ENCODE measurements around the gene FAM83C. TPM values are rescaled to one million over a fixed set of nuclear protein-coding genes. Genes with fewer than 3 reads are reported as not detected.
A peak's percentile ranks its signal among the peaks of the same experiment; 100 is the strongest.

Gene FAM83C
- total RNA-seq, 2 donors from 2014 or later, result 0.20 TPM; not detected in 1

GRCh38 chr20:35302421-35303335 is 10.5 kb upstream of the FAM83C start:
- DNase-seq (no peak), ATAC-seq (no peak)
- intact Hi-C loops (cut with DNase I, micrococcal nuclease), result loop anchor here (5.0 to 10.0 kb wide), 2 partner anchors 132 to 145 kb away; partner anchors contain the start of gene GDF5 (in 1 of the 2)

DNA sequence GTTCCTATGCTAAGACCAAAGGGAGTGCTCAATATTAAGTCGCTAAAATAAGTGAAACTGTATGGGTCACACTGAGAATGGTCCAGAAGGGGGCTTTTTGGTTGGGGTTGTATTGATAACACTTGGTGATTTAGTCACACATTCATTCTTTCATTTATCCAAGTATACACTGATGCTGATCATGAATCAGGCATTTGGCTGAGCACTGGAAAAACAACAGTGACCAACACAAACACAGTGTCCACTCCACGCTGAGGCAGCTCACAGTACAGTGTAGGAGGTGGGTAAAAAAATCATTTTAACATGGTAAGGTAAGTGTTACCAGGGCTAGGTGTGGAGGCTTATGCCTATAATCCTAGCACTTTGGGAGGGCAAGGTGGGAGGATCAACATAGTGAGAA is 9.2 kb upstream of the FAM83C start:
- ATAC-seq (no peak), DNase-seq (no peak)
- intact Hi-C loops (cut with DNase I, micrococcal nuclease), result loop anchor here (5.0 to 10.0 kb wide), 2 partner anchors 133 to 146 kb away; partner anchors contain the start of gene GDF5 (in 1 of the 2)

DNA sequence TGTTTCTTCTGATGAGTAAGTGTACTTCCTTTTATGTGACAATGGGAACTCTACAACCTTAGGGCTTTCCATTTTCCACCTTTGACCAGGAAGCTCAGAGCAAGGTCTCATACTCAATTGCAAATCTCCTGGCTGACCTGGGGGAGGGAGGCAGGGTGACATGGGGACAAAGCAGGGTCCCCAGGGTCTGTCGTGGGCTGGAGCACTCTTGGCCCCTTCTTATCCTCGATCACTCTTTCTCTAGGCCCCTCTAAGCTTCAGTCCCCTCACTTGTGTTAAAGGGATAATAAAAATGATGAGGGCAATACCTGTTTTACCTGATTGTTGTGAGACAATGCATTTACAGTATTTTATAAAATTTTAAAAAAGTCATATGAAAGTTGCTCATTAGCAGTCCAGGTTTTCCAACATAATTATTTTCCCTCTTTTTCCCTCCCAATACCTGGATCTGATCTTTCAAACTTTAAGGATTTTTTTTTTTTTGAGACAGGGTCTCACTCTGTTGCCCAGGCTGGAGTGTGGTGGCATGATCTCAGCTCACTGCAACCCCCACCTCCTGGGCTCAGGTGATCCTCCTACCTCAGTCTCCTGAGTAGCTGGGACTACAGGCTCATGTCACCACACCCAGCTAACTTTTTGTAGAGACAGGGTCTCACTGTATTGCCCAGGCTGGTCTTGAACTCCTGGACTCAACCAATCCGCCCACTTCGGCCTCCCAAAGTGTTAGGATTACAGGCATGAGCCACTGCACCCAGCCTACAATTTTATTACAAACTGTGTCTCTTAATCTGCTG is 8.4 kb upstream of the FAM83C start:
- peak; percentile 28 for ATAC-seq
- DNase-seq, result no peak
- intact Hi-C loops (cut with DNase I, micrococcal nuclease), result loop anchor here (5.0 to 10.0 kb wide), 2 partner anchors 134 to 147 kb away; partner anchors contain the start of gene GDF5 (in 1 of the 2)

DNA sequence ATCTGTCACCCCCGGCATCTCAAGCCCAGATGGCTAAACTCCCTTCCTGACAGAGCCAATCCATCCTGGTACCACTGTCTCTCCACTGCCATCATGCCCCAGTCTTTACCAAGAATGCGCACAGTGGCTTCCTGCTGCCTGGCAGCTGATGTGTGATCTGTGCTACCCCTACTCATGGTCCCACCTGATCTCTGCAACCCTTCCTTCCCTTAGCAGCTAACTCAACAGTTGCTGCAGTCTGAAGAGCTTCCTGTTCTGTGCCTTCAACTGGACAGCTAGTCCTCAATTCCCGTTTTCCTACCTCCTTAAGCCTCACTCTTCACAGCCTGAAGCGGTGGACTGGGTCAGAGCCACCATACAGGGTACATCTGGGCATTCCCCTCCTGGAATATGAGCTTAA is 7.6 kb upstream of the FAM83C start:
- ATAC-seq (no peak), DNase-seq (no peak)
- intact Hi-C loops (cut with DNase I, micrococcal nuclease), result loop anchor here (5.0 to 10.0 kb wide), 2 partner anchors 135 to 148 kb away; partner anchors contain the start of gene GDF5 (in 1 of the 2)

DNA sequence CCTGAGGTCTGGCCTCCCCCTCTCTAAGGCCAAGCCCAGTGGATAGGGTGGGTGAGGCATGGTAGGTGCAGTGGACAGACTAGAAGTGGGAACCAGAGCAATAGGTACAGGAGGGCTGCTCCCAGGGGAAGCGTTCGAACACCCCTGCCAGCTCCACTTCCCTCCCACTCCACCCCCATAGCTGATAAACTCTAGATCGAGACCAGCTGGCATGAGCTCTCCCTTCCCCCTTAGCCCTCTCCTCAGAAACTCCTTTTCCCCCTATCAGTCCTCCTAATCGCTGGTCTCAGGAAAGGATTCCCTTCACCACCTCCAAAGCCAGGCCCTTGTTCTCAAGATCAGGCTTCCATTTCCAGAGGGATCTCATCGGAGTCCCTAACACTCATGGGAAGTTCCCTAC is 6.0 kb upstream of the FAM83C start:
- DNase-seq (no peak), ATAC-seq (no peak)
- intact Hi-C loops (cut with DNase I, micrococcal nuclease), result no loop called here

DNA sequence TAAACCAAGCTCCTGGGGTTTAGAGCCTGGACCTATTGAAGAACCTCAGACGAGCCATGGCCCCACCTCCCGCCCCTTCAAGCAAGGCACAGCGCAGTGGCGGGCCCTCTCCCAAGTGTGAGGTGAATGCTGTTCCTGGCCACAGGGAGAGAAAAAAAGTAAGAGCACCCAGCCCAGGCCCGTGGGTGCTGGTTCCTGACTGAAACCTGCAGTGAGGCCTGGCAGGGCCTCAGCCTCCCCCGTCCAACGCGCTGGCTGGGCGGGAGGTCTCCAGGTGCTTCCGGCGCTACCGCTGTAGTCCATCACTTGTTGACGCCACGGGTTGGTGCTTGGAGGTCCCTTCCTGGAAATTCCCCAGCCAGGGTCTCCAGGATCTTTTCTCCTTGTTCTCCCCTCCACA is 5.5 kb upstream of the FAM83C start:
- ATAC-seq, result no peak
- DNase-seq, result no peak
- intact Hi-C loops (cut with DNase I, micrococcal nuclease), result no loop called here

GRCh38 chr20:35297155-35297554 is 4.9 kb upstream of the FAM83C start:
- intact Hi-C loops (cut with DNase I, micrococcal nuclease), result no loop called here
- ATAC-seq, result peak; percentile 42
- no peak for DNase-seq

DNA sequence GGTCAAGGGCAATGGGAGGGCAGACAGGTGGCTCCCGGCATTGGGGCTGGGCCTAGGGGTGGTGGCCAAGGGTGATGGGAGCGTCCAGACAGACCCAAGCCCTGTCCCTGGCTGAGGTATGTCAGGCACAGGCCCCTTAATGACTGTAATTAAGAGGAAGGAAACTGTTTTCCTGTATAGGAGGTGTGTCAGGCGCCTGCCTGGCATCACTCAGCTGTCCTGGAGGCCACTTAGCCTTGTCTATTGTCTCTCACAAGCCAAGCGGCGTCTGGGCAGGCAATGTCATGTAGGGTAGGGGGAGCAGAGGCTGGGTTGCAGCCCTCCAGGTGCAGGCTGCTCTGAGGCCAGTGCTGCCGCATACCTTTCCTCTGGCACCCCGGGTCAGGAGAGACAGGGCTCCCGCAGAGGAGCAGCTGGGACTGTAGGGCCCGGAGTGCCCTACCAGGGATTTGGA is 3.9 kb upstream of the FAM83C start:
- intact Hi-C loops (cut with DNase I, micrococcal nuclease), result no loop called here
- no peak for DNase-seq

DNA sequence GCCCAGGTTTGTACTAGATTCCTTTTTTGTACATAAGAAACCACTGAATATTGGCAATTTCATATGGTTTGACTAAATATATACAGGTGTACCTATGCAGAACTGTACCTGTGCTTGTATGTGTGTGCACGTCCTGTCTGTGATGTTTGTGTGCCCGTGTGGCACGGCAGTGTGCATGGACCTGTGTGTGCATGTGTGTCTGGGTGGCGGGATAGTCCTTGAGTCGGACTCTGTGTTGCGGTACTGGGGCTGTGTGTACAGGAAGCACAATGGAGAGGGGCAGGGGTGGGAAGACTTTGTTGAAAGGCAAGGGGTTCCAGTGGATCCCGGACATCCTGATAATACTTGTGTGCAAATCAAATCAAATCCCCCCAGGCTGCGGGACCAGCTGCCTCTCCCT is 3.4 kb upstream of the FAM83C start:
- ATAC-seq, result no peak
- DNase-seq, result no peak
- intact Hi-C loops (cut with DNase I, micrococcal nuclease), result no loop called here

More for the DNA sequence above, 3.9 kb upstream of the FAM83C start:
- ATAC-seq, result peak; percentile 49

- intact Hi-C loops (cut with DNase I, micrococcal nuclease), result no loop called here
- ATAC-seq, result no peak
- DNase-seq, result no peak
These were observed 2.8 kb upstream of the FAM83C start for GRCh38 chr20:35295058-35295457.

DNA sequence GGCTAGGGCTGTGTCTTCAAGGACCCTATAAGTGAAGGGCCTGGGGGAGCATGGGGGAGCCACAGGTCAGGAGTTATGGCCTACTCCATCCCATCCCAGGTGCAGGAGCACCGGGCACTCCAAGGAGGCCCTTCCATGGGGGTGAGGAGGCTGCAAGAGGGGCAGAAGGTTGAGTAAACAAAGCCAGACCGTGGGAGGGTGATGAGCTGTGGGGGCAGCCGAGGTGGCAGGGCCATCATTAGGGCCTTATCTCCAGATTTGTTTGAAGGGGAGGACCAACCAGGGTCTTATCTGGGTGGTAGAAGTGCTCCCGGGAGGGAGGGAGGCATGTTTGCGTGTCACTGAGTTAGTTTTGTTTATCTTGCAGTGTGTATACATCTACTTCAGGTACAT is 2.1 kb upstream of the FAM83C start:
- ATAC-seq (no peak), DNase-seq (no peak)
- intact Hi-C loops (cut with DNase I, micrococcal nuclease), result no loop called here

- no peak for ATAC-seq
- intact Hi-C loops (cut with DNase I, micrococcal nuclease), result no loop called here
- DNase-seq, result no peak
These were observed 1.4 kb upstream of the FAM83C start for GRCh38 chr20:35293303-35294292.

DNA sequence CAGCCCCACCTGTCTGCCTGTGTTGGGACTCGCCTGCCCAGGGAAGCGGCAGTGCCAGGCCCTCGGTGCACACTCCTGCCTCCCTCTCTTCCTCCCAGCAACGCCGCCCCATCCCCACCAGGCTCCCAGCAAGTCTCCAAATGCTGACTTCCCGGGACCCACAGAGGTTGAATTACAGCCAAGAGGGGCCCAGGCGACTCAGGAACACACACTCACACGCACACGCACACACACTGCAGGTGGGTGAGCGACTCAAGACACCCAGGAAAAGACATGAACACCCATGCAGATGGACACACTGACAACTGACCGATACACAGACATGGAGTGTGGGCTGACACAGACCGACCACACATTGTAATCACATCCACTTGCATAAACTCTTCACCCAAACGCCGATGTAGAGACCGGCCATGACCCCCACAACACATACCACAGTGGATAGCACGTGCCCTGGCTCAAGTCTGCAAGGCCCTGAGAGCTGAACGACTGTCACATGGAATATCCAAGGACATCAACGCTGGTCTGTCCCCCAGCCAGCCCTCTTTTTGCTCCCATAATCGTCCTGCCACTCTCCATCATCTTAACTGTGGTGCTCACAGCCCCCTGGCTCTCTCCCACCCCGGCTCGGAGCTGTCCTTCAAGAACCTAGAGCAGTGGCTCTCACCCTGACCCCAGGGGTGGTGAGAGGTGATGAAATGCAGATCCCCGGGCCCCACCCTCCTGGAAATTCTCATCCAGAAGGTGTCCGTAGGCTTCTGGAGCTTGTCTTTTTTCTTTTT is 470 bp upstream of the FAM83C start:
- intact Hi-C loops (cut with DNase I, micrococcal nuclease), result no loop called here
- ATAC-seq, result no peak
- no peak for DNase-seq

- DNase-seq, result no peak
- no peak for ATAC-seq
- intact Hi-C loops (cut with DNase I, micrococcal nuclease), result no loop called here
These were observed 1.3 kb downstream of the FAM83C start for GRCh38 chr20:35290887-35291417.

GRCh38 chr20:35290186-35290886 is 1.9 kb downstream of the FAM83C start:
- DNase-seq, result no peak
- ATAC-seq, result no peak
- intact Hi-C loops (cut with DNase I, micrococcal nuclease), result no loop called here

DNA sequence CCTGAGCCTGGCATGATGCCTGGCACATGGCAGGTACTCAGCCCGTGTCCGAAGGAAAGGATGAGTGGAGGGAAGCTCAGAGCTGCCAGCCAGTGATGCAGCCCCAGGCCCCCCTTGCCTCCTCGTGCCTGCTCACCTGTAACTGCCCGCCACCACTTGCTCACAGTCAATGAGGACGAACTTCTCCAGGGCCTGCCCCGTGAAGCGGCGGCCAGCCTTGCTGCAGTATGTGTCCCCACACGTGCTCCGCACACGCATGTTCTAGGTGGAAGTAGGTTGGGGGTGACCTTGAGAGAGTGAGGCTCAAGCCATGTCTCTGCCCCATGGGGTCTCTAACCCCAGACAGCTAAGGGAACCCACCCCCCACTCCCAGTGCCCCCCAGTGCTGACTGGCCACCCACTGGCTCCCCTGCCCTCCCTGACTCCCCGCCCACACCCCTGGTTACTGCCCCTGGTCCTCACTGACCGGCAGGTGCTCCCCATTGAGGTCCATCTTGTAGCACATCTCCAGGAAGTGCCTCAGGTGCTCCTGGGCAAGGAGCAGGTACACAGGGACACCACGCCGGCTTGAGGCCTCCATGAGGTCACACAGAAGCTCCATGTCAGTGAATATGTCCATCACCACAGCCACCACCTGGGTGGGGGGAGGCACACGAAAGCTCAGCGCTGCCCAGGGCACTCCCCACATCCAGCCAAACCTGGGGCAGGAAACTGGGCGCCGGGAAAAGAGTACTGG is 3.7 kb downstream of the FAM83C start:
- intact Hi-C loops (cut with DNase I, micrococcal nuclease), result no loop called here
- ATAC-seq (no peak), DNase-seq (no peak)
